GM10248 (cell line): ENCODE results near the gene CCNYL1.

Experiments
- CTCF ChIA-PET: fragments of 300-600 bp; sonication (Branson Sonifier 250); formaldehyde crosslinking; extraction: SDS; loops from one replicate; lab custom pipeline; 2021; ENCODE audit warnings: antibody characterized with exemption; lab: Yijun Ruan, JAX
- POLR2A ChIA-PET: fragments of 350-650 bp; sonication (Branson Sonifier 250); formaldehyde crosslinking; extraction: SDS; loops from one replicate; lab custom pipeline; 2020; ENCODE audit warnings: antibody characterized with exemption; lab: Yijun Ruan, JAX
- DNase-seq: peaks from one replicate; pipeline ENCODE4 v3.0.0; 2012; ENCODE audit errors: extremely low spot score
- CTCF ChIP-seq: IDR thresholded peaks from 2 replicates; pipeline ENCODE4 v1.5.1; 2012; ENCODE audit warnings: mild to moderate bottlenecking, low read depth; ENCODE audit errors: extremely low read depth, missing control alignments, control extremely low read depth

CCNYL1 gene

GRCh38 chr2:207787800-207788199 lies 76.4 kb downstream of the CCNYL1 start:
- CTCF ChIA-PET, result no interaction called here
- POLR2A ChIA-PET, result no interaction called here
- DNase-seq, result no peak
- TF ChIP-seq CTCF, result no peak

- ChIA-PET POLR2A (no interaction called here), CTCF (interaction anchor here (1.5 kb wide), 2 partner anchors 8 to 16 kb away, joined by 3 to 4 read pairs; no protein-coding TSS in a partner anchor)
- no peak for DNase-seq
- no peak for TF ChIP-seq CTCF
Observed at GRCh38 chr2:207790898-207791297, 79.5 kb downstream of the CCNYL1 start.

DNA sequence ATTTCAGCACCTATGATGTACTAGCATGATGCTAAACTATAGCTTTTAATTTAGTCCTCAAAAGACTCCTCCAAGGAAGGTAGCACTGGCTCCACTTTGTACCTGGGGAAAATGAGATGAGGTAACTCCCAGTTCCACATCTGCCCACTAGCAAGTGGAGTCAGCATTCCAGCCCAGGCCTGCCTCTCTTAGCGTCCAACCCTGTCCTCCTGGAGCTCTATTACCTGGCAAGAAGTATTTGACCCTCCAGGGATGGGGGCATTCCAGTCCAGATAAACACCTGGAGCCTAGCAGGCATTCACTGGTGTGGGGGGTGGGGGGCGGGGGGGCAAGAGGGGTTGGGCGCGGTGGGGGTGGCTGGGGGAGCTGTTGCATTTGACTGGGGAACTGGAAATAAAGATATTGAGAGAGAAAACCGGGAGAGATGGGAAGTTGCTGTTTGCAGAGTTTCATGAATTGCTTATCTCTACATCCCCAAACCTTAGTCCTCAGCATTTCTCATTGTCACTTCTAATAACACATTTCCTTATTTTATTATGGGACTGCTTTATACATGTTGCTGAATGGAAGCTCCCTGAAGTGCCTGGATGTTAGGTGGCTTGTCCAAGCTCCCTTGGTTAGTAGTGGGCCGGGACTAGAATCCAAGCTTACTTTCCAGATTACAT lies 80.3 kb downstream of the CCNYL1 start:
- ChIA-PET POLR2A (no interaction called here), CTCF (interaction anchor here (1.4 to 1.5 kb wide), 5 partner anchors 9 to 249 kb away, joined by 3 to 6 read pairs (median 4); partner anchors contain the start of gene FZD5)
- DNase-seq, result no peak
- TF ChIP-seq CTCF, result no peak

DNA sequence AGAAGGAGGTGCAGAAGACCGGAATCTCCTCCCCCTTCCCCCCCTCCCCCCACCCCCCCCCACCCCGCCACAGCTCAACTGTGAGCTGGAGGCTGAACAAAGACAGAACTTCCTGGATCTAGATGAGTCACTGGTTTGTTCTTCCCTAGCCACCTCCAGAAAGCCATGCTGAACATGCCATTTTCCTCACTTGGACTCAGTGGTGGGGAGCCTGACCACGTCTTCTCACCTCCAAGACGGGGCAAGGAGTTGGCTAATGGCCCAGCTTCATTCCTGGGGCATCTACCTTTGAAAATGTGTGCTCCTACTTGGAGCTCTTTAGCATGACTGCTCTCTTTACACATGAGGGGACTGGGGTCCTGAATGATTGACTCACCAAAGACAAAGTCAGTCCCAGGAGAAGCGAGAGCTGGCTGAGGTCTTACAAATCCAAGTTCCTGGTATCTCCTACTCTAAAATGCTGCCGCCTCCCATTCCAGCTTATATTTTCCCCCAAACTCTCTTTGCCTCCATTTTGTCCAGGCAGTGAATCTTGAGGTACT lies 80.9 kb downstream of the CCNYL1 start:
- POLR2A ChIA-PET, result interaction anchor here (0.6 to 0.7 kb wide), 2 partner anchors 11 to 17 kb away, joined by 3 to 9 read pairs; no protein-coding TSS in a partner anchor

GRCh38 chr2:207796585-207797350 lies 85.3 kb downstream of the CCNYL1 start:
- no peak for DNase-seq
- POLR2A ChIA-PET, result no interaction called here
- CTCF ChIA-PET, result interaction anchor here (1.1 kb wide), 1 partner anchor 27 kb away, joined by 3 read pairs; the partner anchor contains the start of gene FZD5

More for the DNA sequence above, 80.9 kb downstream of the CCNYL1 start:
- DNase-seq, result no peak
- TF ChIP-seq CTCF, result no peak
- CTCF ChIA-PET, result interaction anchor here (1.4 to 1.5 kb wide), 5 partner anchors 9 to 248 kb away, joined by 3 to 6 read pairs (median 4); partner anchors contain the start of gene FZD5

More at GRCh38 chr2:207796585-207797350, 85.3 kb downstream of the CCNYL1 start:
- TF ChIP-seq CTCF, result no peak
